Raji (cell line): Measurements from ENCODE around the gene TENM3.

Experiments used
- POLR2A ChIP-seq: IDR thresholded peaks from 2 replicates; pipeline ENCODE4 v1.6.1; 2011; ENCODE audit warnings: low read depth, low read length, control low read depth; ENCODE audit not compliant: insufficient read depth

The TENM3 gene

GRCh38 chr4:182765987-182766856 is 523.0 kb downstream of the TENM3 start:
- no peak for TF ChIP-seq POLR2A

GRCh38 chr4:182766857-182767250 is 523.7 kb downstream of the TENM3 start:
- no peak for TF ChIP-seq POLR2A

GRCh38 chr4:182768838-182769237 is 525.6 kb downstream of the TENM3 start:
- TF ChIP-seq POLR2A = no peak

GRCh38 chr4:182770259-182770995 is 527.2 kb downstream of the TENM3 start:
- no peak for TF ChIP-seq POLR2A

- no peak for TF ChIP-seq POLR2A
These were observed 527.9 kb downstream of the TENM3 start for GRCh38 chr4:182770996-182771514.

GRCh38 chr4:182775075-182775474 is 531.9 kb downstream of the TENM3 start:
- TF ChIP-seq POLR2A = no peak

- no peak for TF ChIP-seq POLR2A
These were observed 533.3 kb downstream of the TENM3 start for GRCh38 chr4:182776376-182777105.

- no peak for TF ChIP-seq POLR2A
These were observed 535.2 kb downstream of the TENM3 start for GRCh38 chr4:182778222-182778982.

GRCh38 chr4:182786991-182787390 is 543.8 kb downstream of the TENM3 start:
- TF ChIP-seq POLR2A = no peak

- TF ChIP-seq POLR2A = no peak
These were observed 545.0 kb downstream of the TENM3 start for GRCh38 chr4:182788201-182788600.

GRCh38 chr4:182789529-182789928 is 546.3 kb downstream of the TENM3 start:
- no peak for TF ChIP-seq POLR2A

GRCh38 chr4:182795446-182796238 is 552.4 kb downstream of the TENM3 start:
- TF ChIP-seq POLR2A = no peak

GRCh38 chr4:182799515-182800215 is 556.5 kb downstream of the TENM3 start:
- TF ChIP-seq POLR2A = no peak
